ENCODE measurements around the gene MRNIP. TPM values are rescaled to one million over a fixed set of nuclear protein-coding genes. Genes with fewer than 3 reads are reported as not detected.

MRNIP gene
- total RNA-seq, 2 donors from 2014 or later, result 23.4 to 34.8 TPM

DNA sequence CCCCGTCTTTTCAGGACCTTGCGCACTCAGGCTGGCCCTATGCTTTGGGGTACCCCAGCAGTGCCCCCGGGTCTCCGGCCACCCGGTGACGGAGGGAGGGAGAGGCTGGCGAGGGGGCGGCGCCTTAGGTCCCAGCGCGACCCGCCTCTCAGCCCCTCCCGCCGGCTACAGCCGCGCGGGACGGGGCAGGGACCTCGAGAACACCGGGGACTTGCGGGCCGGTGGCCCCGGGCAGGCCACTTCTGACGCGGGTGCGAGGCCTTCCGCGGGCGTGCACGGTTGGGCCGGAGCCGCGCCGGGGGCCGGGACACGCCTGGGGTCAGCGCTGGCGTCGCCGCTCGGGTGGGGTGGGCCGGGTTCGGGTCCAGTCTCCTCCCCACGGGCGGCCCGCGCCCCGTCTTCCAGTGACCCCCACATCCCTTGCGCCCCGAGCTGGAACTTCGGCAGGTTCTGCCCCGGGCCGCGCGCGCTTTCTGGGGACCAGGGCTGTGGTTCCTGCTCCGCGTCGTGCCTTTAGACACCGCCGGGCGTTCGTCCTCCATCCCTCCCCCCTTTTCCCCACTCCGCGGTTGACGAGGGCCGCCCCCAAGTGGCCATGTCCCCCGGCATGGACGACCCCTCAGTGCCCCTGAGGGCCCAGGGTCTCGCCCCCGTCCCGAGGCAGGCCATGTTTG, 41.7 kb downstream of the MRNIP start:
- DNase-seq (peak in 3 of 4 donors; percentile 32 to 51 (median 39)), ATAC-seq (no peak)
- Histone ChIP-seq H3K9me3 (no peaks in the 10 kb centered on the region), H3K27ac (peak overlapping the region in 3 of 4 donors; percentile 57 to 100 (median 97)), H3K27me3 (no peaks in the 10 kb centered on the region), H3K4me1 (peaks cover 34% of the 10 kb centered on the region), H3K4me3 (peak overlapping the region in 1 of 2 donors; percentile 17), H3K36me3 (replicated peaks in 1 of 2; ENCODE audit: insufficient read depth in 1 of 2, low read depth in 2 of 2) (no peaks in the 10 kb centered on the region)
- WGBS, 2 donors, result 2 to 20% methylated on average over 2 to 51 of the region's 72 CpGs
- TF ChIP-seq, protein P1, sequence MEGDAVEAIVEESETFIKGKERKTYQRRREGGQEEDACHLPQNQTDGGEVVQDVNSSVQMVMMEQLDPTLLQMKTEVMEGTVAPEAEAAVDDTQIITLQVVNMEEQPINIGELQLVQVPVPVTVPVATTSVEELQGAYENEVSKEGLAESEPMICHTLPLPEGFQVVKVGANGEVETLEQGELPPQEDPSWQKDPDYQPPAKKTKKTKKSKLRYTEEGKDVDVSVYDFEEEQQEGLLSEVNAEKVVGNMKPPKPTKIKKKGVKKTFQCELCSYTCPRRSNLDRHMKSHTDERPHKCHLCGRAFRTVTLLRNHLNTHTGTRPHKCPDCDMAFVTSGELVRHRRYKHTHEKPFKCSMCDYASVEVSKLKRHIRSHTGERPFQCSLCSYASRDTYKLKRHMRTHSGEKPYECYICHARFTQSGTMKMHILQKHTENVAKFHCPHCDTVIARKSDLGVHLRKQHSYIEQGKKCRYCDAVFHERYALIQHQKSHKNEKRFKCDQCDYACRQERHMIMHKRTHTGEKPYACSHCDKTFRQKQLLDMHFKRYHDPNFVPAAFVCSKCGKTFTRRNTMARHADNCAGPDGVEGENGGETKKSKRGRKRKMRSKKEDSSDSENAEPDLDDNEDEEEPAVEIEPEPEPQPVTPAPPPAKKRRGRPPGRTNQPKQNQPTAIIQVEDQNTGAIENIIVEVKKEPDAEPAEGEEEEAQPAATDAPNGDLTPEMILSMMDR (IDR thresholded peaks at IDR 0.05), result no peak
- peak in 1 of 3 donors; percentile 12 for TF ChIP-seq POLR2A (IDR thresholded peaks at IDR 0.05)
- intact Hi-C loops (cut with DNase I), result no loop called here

GRCh38 chr5:179816401-179816795, 42.2 kb downstream of the MRNIP start:
- 65 to 68% methylated on average over 12 to 23 of the region's 23 CpGs for WGBS, 2 donors
- Histone ChIP-seq H3K9me3 (no peaks in the 10 kb centered on the region), H3K36me3 (replicated peaks in 1 of 2; ENCODE audit: insufficient read depth in 1 of 2, low read depth in 2 of 2) (no peaks in the 10 kb centered on the region), H3K4me1 (peaks cover 34% of the 10 kb centered on the region), H3K27me3 (no peaks in the 10 kb centered on the region), H3K27ac (peak overlapping the region in 2 of 4 donors; percentile 57 to 100), H3K4me3 (no peak overlapping the region)
- TF ChIP-seq, protein P1 (IDR thresholded peaks at IDR 0.05), result no peak
- TF ChIP-seq POLR2A (IDR thresholded peaks at IDR 0.05), result no peak
- DNase-seq (peak in 2 of 4 donors; percentile 19 to 21), ATAC-seq (no peak)
- intact Hi-C loops (cut with DNase I), result no loop called here

DNA sequence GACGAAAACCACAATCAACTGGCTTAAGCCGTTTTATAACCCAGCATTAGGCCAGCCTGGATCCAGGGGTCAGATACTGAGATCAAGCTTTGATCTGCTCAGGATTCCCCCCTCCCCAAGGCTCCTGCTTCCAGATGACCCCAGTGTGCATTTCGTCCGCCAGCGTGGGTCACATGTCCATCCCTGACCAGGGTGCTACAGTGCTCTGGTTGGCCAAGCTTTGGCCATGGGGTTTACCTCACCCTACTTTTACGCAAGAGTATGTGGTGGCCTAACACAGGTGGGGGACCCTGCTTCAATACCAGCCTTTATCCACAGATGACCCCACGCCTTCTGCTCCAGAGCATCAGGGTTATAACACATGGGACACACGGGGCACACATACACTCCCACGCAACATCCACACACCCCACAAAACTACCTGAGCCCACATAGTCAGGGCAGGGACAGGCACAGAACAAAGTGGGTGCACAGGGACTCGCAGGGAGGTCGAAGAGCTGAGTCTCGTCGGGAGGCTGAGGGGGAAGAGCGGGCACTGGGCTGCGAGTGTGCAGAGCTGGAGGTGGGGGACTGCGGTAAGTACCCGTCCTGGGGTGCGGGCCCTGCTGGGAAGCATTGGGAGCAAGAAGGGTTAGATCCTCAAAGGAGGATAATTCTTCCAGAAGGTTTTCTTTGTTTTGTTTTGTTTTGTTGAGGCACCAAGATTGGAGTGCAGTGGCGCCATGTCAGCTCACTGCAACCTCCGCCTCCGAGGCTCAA, 42.9 kb downstream of the MRNIP start:
- H3K27ac ChIP-seq, result no peak overlapping the region
- TF ChIP-seq, protein P1 (IDR thresholded peaks at IDR 0.05), result no peak
- no peak for TF ChIP-seq POLR2A (IDR thresholded peaks at IDR 0.05)
- DNase-seq (no peak), ATAC-seq (no peak)
- 93 to 95% methylated on average over 18 to 21 of the region's 21 CpGs for WGBS, 2 donors
- H3K4me1 ChIP-seq, result peaks cover 34% of the 10 kb centered on the region
- no peaks in the 10 kb centered on the region for H3K27me3 ChIP-seq
- no peak overlapping the region for H3K4me3 ChIP-seq
- no peaks in the 10 kb centered on the region for H3K9me3 ChIP-seq
- intact Hi-C loops (cut with DNase I), result no loop called here
- no peaks in the 10 kb centered on the region for H3K36me3 ChIP-seq (replicated peaks in 1 of 2; ENCODE audit: insufficient read depth in 1 of 2, low read depth in 2 of 2)

DNA sequence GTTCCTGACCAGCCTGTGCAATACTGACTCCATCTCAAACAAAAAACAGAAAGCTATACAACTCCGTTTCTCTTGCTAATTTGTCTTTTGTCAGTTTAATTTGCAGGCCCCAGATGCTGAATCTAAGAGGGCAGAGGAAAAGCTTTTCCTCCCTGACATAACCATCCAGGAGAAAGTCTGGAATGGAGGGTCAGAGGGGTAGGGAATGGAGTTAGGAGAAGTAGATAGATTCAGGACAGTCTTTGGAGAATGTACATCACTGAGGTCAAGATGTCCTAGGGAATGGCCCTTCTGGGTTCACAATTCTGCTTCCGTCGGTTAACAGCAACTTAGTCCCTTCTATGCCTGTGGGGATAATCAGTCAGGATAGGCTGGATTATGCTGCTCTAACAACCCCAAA, 44.5 kb downstream of the MRNIP start:
- ATAC-seq (no peak), DNase-seq (no peak)
- Histone ChIP-seq H3K4me1 (peaks cover 20% of the 10 kb centered on the region), H3K9me3 (no peaks in the 10 kb centered on the region), H3K27ac (no peak overlapping the region), H3K27me3 (no peaks in the 10 kb centered on the region), H3K4me3 (no peak overlapping the region), H3K36me3 (replicated peaks in 1 of 2; ENCODE audit: insufficient read depth in 1 of 2, low read depth in 2 of 2) (no peaks in the 10 kb centered on the region)
- TF ChIP-seq, protein P1 (IDR thresholded peaks at IDR 0.05), result no peak
- no peak for TF ChIP-seq POLR2A (IDR thresholded peaks at IDR 0.05)
- intact Hi-C loops (cut with DNase I), result no loop called here
- WGBS, 2 donors, result 77 to 87% methylated on average over 3 of the region's 3 CpGs

Measured in body of pancreas (tissue), 4 donors.